Measurements from ENCODE around the gene RIC8B. TPM values are rescaled to one million over a fixed set of nuclear protein-coding genes. Genes with fewer than 3 reads are reported as not detected.

Gene RIC8B
- total RNA-seq, 1 experiment from 2014 or later, result 29.0 TPM

DNA sequence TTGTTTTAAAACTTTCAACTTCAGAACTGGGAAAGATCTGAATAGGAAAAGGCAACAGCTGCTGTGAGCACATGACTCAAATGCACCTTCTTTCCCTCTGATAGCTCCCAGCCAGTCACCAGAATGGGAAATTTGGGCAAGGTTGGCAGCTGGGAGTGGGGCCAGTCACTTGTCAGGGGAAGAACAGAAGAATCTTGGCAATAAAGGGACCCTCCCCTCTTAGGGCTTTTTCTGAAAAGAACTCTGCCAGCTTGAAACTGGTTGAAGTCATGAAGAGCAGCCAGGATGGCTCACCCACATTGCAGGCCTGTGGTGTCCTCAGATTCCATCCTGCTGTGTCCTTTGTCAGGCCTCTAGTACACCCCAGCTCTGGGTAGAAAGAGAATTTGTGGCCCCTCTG lies 10.3 kb upstream of the RIC8B start:
- Mint-ChIP-seq H3K36me3 (ENCODE audit: insufficient read depth in 1 of 3, low read depth in 3 of 3) (peaks cover 0 to 3% (median 0%) of the 10 kb centered on the region in 3 experiments; a peak in 2 of 7 replicates), H3K4me1 (peaks cover 62 to 63% of the 10 kb centered on the region in 2 experiments), H3K27ac (no peak overlapping the region; a peak in 1 of 7 replicates), H3K27me3 (ENCODE audit: low read depth) (no peaks in the 10 kb centered on the region), H3K9me3 (no peaks in the 10 kb centered on the region; a peak in 1 of 5 replicates), H3K4me3 (no peak overlapping the region)
- no peak overlapping the region for H2AFZ ChIP-seq (ENCODE audit: low read length)
- H2AK5ac ChIP-seq (ENCODE audit: insufficient read length, low read length), result no peak overlapping the region
- H2BK20ac ChIP-seq (ENCODE audit: low read depth, low read length, poor library complexity, severe bottlenecking), result no peak overlapping the region
- no peaks in the 10 kb centered on the region for H3K79me1 ChIP-seq (ENCODE audit: insufficient read depth, low read depth, low read length, poor library complexity, severe bottlenecking)
- no peaks in the 10 kb centered on the region for H4K20me1 ChIP-seq (ENCODE audit: control insufficient read depth, insufficient read depth, insufficient read length)
- peaks cover 17% of the 10 kb centered on the region for H3K4me1 ChIP-seq (ENCODE audit: insufficient read depth, low read length)
- no peaks in the 10 kb centered on the region for H3K79me2 ChIP-seq (ENCODE audit: insufficient read depth, low read length)
- no peak overlapping the region for H4K5ac ChIP-seq (ENCODE audit: insufficient read length, low read depth, low read length)
- H3K4me2 ChIP-seq (ENCODE audit: insufficient read depth, insufficient read length, low read length), result no peak overlapping the region
- no peak overlapping the region for H2BK12ac ChIP-seq (ENCODE audit: insufficient read length, low read depth, low read length)
- no peak overlapping the region for H4K8ac ChIP-seq (replicated peaks; ENCODE audit: insufficient read length, low read depth, low read length)
- no peak overlapping the region for H3K23ac ChIP-seq (ENCODE audit: insufficient read length, low read depth, low read length)
- H3K9me3 ChIP-seq (ENCODE audit: control insufficient read depth, low read depth, low read length), result no peaks in the 10 kb centered on the region
- no peak overlapping the region for H2BK15ac ChIP-seq (ENCODE audit: low read depth, low read length)
- H3K23me2 ChIP-seq (ENCODE audit: insufficient read length, low read depth, low read length, poor library complexity, severe bottlenecking), result peaks cover 3% of the 10 kb centered on the region
- no peak overlapping the region for H3K56ac ChIP-seq (ENCODE audit: insufficient read length, low read depth, low read length)
- no peak overlapping the region for H4K91ac ChIP-seq (ENCODE audit: insufficient read length, low read depth, low read length)
- no peak overlapping the region for H3K9ac ChIP-seq (ENCODE audit: extremely low read depth, insufficient read length, low read length)
- no peak overlapping the region for H2BK120ac ChIP-seq (ENCODE audit: low read depth, low read length, poor library complexity, severe bottlenecking)
- TF ChIP-seq, protein P1, sequence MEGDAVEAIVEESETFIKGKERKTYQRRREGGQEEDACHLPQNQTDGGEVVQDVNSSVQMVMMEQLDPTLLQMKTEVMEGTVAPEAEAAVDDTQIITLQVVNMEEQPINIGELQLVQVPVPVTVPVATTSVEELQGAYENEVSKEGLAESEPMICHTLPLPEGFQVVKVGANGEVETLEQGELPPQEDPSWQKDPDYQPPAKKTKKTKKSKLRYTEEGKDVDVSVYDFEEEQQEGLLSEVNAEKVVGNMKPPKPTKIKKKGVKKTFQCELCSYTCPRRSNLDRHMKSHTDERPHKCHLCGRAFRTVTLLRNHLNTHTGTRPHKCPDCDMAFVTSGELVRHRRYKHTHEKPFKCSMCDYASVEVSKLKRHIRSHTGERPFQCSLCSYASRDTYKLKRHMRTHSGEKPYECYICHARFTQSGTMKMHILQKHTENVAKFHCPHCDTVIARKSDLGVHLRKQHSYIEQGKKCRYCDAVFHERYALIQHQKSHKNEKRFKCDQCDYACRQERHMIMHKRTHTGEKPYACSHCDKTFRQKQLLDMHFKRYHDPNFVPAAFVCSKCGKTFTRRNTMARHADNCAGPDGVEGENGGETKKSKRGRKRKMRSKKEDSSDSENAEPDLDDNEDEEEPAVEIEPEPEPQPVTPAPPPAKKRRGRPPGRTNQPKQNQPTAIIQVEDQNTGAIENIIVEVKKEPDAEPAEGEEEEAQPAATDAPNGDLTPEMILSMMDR (conservative IDR thresholded peaks at IDR 0.05), result no peak
- no peak overlapping the region for H3K4ac ChIP-seq (ENCODE audit: low read depth, low read length)
- H2BK5ac ChIP-seq (ENCODE audit: insufficient read length, low read length), result no peak overlapping the region
- no peak overlapping the region for H3T11ph ChIP-seq (ENCODE audit: low read length)
- H3K27ac ChIP-seq (ENCODE audit: insufficient read length, low read depth, low read length), result no peak overlapping the region
- H3K27me3 ChIP-seq (ENCODE audit: insufficient read depth, low read length), result no peaks in the 10 kb centered on the region
- no peak overlapping the region for H3K18ac ChIP-seq (ENCODE audit: insufficient read length, low read depth, low read length)
- no peak overlapping the region for H3K14ac ChIP-seq (ENCODE audit: insufficient read depth, low read length)
- no peak for DNase-seq

Measured in H9 (cell line).